Measurements from ENCODE around the gene UBL7.

The UBL7 gene

DNA sequence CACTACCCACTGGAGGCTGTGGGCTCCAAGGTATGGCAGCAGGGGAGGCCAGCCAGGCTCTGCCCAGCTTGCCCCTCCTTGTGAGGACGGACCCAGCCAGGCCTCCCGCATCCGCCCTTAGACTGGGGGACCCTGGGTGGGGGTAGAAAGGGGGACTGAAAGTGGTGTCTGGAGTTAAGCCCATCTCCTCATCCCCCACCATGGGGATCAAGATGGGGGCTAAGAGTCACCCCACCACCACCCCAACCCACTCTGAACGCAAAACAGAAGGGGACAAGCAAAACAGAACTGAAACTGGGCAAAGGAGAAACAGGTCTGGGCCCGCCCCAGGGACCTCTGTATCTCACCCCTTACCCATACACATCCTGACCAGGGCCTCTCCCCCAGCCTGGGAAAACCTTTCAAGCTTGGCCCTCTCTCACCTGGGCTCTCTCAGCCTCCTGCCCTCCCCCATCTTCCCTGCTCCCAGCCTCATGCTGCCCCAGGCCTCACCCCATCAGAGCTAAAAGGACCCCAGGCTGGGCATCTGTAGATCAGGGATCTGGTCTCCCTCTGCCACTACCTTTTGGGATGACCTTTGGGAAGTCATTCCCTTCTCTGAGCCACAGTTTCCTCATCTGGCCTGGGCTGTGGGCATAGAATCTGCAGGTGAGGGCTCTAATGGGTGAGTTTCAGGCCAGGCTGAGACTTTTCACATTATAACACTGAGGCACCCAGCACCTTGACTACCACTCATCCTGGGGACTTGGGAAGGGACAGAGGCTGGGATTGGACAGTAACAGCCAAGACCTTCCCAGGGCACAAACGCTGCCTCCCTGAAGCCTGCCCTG is 63.5 kb downstream of the UBL7 start:
- H3K9me3 ChIP-seq (ENCODE audit: control insufficient read depth, low read length): no peaks in the 10 kb centered on the region
- H3K4me1 ChIP-seq (ENCODE audit: control insufficient read depth, insufficient read depth, low read length, poor library complexity, severe bottlenecking): peaks cover 11% of the 10 kb centered on the region
- no peak overlapping the region for H3K27ac ChIP-seq (ENCODE audit: low read depth, low read length, severe bottlenecking)
- no peaks in the 10 kb centered on the region for H3K36me3 ChIP-seq (ENCODE audit: control insufficient read depth, insufficient read depth, low read length)
- WGBS, 2 experiments (ENCODE audit: insufficient coverage in 2 of 2): 80 to 100% methylated on average over 1 to 2 of the region's 6 CpGs
- no peak overlapping the region for H3K4me3 ChIP-seq (ENCODE audit: extremely low read depth, insufficient read depth, low read length, poor library complexity, severe bottlenecking)

DNA sequence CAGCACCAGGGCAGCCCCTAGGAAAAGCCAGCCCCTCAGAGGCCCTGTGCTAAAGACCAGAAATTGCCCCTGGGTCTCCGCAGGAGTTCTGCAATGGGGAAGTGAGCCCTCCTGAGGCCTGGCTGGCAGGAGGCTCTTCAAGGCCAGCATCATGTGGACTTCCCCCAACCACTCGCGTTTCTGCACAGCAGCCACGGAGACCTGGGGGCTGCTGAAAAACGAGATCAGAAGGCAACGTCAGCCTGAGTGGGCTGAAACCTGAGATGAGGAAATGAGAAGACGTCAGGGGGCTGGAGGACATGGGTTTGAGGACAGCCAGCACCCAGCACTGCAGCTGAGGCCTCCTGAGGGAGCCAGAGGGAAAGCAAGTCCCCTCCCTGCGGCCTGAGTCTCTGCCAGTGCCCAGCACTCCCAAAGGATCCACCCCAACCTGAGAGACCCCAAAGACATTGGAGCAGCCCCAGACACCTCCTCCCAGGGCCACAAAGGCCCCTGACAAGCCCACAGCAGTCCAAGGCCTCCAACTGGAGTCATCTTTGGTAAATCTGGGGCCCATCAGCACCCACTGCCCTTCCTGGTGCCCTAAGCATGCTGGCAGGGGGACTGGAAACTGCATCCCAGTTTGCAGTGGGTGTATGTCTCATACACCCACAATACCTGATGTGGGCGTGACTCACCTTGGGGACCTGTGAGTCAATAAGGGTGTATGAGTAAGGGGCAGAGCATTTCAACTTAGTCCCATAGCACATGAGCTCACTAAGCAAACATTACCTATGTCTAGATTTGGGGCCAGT is 64.3 kb downstream of the UBL7 start:
- WGBS, 2 experiments (ENCODE audit: insufficient coverage in 2 of 2): 44 to 48% methylated on average over 7 to 8 of the region's 9 CpGs
- Histone ChIP-seq H3K27ac (ENCODE audit: low read depth, low read length, severe bottlenecking) (no peak overlapping the region), H3K9me3 (ENCODE audit: control insufficient read depth, low read length) (no peaks in the 10 kb centered on the region), H3K36me3 (ENCODE audit: control insufficient read depth, insufficient read depth, low read length) (no peaks in the 10 kb centered on the region), H3K4me3 (ENCODE audit: extremely low read depth, insufficient read depth, low read length, poor library complexity, severe bottlenecking) (no peak overlapping the region), H3K4me1 (ENCODE audit: control insufficient read depth, insufficient read depth, low read length, poor library complexity, severe bottlenecking) (peaks cover 11% of the 10 kb centered on the region)

DNA sequence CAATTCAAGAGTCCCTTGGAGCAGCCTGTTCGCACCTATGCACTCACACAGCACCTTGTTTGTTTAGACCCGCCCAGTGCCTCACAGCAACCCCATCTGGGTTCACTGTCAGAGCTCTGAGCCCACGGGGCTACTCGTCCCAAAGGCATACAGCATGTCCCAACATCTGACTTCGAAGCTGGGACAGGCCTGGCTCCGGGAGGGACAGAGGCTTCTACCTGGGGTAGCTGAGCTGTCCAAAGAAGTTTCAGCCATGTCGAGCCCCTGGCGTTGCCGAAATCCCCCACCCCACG is 64.9 kb downstream of the UBL7 start:
- Histone ChIP-seq H3K9me3 (ENCODE audit: control insufficient read depth, low read length) (no peaks in the 10 kb centered on the region), H3K36me3 (ENCODE audit: control insufficient read depth, insufficient read depth, low read length) (no peaks in the 10 kb centered on the region), H3K4me1 (ENCODE audit: control insufficient read depth, insufficient read depth, low read length, poor library complexity, severe bottlenecking) (peaks cover 11% of the 10 kb centered on the region), H3K4me3 (ENCODE audit: extremely low read depth, insufficient read depth, low read length, poor library complexity, severe bottlenecking) (no peak overlapping the region), H3K27ac (ENCODE audit: low read depth, low read length, severe bottlenecking) (no peak overlapping the region)
- 84 to 85% methylated on average over 8 to 9 of the region's 10 CpGs for WGBS, 2 experiments (ENCODE audit: insufficient coverage in 2 of 2)
